Measurements from ENCODE around the gene P2RX6.

DNA sequence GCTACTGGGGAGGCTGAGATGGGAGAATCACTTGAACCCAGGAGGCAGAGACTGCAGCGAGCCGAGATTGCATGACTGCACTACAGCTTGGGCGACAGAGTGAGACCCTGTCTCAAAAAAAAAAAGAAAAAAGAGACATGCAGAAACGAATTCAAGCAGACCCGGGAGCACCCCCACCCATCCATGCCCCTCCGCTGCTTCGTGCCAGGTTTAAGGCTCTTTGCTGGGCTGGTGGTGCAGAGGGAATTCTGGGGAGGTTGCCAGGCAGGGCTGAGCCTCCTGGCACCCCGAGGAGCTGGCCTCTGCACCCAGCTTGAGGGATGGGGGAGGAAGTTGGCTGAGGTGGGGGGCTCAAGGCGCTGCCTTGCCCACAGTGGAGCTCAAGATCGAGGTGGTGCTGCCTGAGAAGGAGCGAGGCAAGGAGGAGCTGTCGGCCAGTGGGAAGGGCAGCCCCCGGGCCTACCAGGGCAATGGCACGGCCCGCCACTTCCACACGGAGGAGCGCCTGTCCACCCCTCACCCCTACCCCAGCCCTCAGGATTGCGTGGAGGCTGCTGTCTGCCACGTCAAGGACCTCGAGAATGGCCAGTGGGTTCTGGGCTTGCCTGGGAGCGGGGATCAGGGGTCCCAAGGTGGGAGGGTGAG lies 41.9 kb upstream of the P2RX6 start:
- TF ChIP-seq CTCF (IDR thresholded peaks at IDR 0.05; ENCODE audit: extremely low read depth in 1 of 2, insufficient read depth in 1 of 2, low read depth in 1 of 2, low read length in 2 of 2): no peak
- TF ChIP-seq EZH2 (IDR thresholded peaks at IDR 0.05; ENCODE audit: borderline replicate concordance, low read depth, low read length, severe bottlenecking): no peak
- TF ChIP-seq FOS (IDR thresholded peaks at IDR 0.05; ENCODE audit: borderline replicate concordance, insufficient read depth, low read length): no peak
- no peak for TF ChIP-seq POLR2A (IDR thresholded peaks at IDR 0.05; ENCODE audit: low read depth, low read length)
- TF ChIP-seq MYC (IDR thresholded peaks at IDR 0.05; ENCODE audit: low read depth, low read length): no peak

Measured in endothelial cell of umbilical vein (primary cell).